ENCODE data around the gene PDLIM5. TPM values are rescaled to one million over a fixed set of nuclear protein-coding genes. Genes with fewer than 3 reads are reported as not detected.
A peak's percentile ranks its signal among the peaks of the same experiment; 100 is the strongest.

The PDLIM5 gene
- total RNA-seq, 2 donors from 2014 or later = 598 to 841 TPM

- TF ChIP-seq CTCF (IDR thresholded peaks at IDR 0.05) = no peak
- Histone ChIP-seq H3K9me3 (no peaks in the 10 kb centered on the region), H3K27me3 (no peaks in the 10 kb centered on the region), H3K27ac (peak overlapping the region; percentile 5 to 52), H3K36me3 (peaks cover 33% of the 10 kb centered on the region), H3K4me1 (peaks cover 0 to 89% of the 10 kb centered on the region in 2 donors), H3K4me3 (no peak overlapping the region)
- DNase-seq (ENCODE audit: low spot score) = no peak
Measured at GRCh38 chr4:94523033-94523580, 71.4 kb downstream of the PDLIM5 start.

- H3K9me3 ChIP-seq = no peaks in the 10 kb centered on the region
- H3K27ac ChIP-seq = peak overlapping the region in 1 of 2 donors; percentile 52
- DNase-seq (ENCODE audit: low spot score) = no peak
- peaks cover 38% of the 10 kb centered on the region for H3K36me3 ChIP-seq
- peaks cover 0 to 89% of the 10 kb centered on the region in 2 donors for H3K4me1 ChIP-seq
- no peak for TF ChIP-seq CTCF (IDR thresholded peaks at IDR 0.05)
- H3K4me3 ChIP-seq = no peak overlapping the region
- no peaks in the 10 kb centered on the region for H3K27me3 ChIP-seq
Measured at GRCh38 chr4:94523617-94524016, 71.9 kb downstream of the PDLIM5 start.

- H3K36me3 ChIP-seq = peaks cover 35% of the 10 kb centered on the region
- no peak for DNase-seq (ENCODE audit: low spot score)
- H3K4me1 ChIP-seq = peaks cover 0 to 89% of the 10 kb centered on the region in 2 donors
- no peaks in the 10 kb centered on the region for H3K9me3 ChIP-seq
- H3K27ac ChIP-seq = peak overlapping the region; percentile 63 to 70
- H3K27me3 ChIP-seq = no peaks in the 10 kb centered on the region
- no peak overlapping the region for H3K4me3 ChIP-seq
- TF ChIP-seq CTCF (IDR thresholded peaks at IDR 0.05) = no peak
Measured at GRCh38 chr4:94525993-94526728, 74.4 kb downstream of the PDLIM5 start.

- DNase-seq (ENCODE audit: low spot score) = no peak
- Histone ChIP-seq H3K4me3 (no peak overlapping the region), H3K36me3 (peaks cover 42% of the 10 kb centered on the region), H3K27ac (peak overlapping the region; percentile 63 to 70), H3K4me1 (peaks cover 0 to 89% of the 10 kb centered on the region in 2 donors), H3K9me3 (no peaks in the 10 kb centered on the region), H3K27me3 (no peaks in the 10 kb centered on the region)
- no peak for TF ChIP-seq CTCF (IDR thresholded peaks at IDR 0.05)
Measured at GRCh38 chr4:94527556-94528233, 76.0 kb downstream of the PDLIM5 start.

- Histone ChIP-seq H3K9me3 (no peaks in the 10 kb centered on the region), H3K4me1 (peaks cover 0 to 88% of the 10 kb centered on the region in 2 donors), H3K4me3 (no peak overlapping the region), H3K27ac (peak overlapping the region; percentile 63 to 70), H3K27me3 (no peaks in the 10 kb centered on the region), H3K36me3 (peaks cover 39% of the 10 kb centered on the region)
- no peak for TF ChIP-seq CTCF (IDR thresholded peaks at IDR 0.05)
- DNase-seq (ENCODE audit: low spot score) = no peak
Measured at GRCh38 chr4:94528792-94529451, 77.2 kb downstream of the PDLIM5 start.

Data from right atrium auricular region (tissue), 2 donors.